Measurements from ENCODE around the gene FTCD. TPM values are rescaled to one million over a fixed set of nuclear protein-coding genes. Genes with fewer than 3 reads are reported as not detected.
"Not testable (repeated sequence)": the region's sequence is repeated elsewhere in the genome, so short reads cannot be mapped to it uniquely, and the experiment has no call there.

The FTCD gene
- total RNA-seq, 2 experiments from 2014 or later: 0.37 to 0.50 TPM

- ChIA-PET CTCF (no interaction called here), POLR2A (interaction anchor here (1.0 kb wide), 1 partner anchor 285 kb away, joined by 3 read pairs; no protein-coding TSS in a partner anchor)
- Mint-ChIP-seq H3K9me3 (ENCODE audit: insufficient read depth) (peaks cover 3% of the 10 kb centered on the region), H3K36me3 (ENCODE audit: low read depth) (no peaks in the 10 kb centered on the region), H3K27me3 (ENCODE audit: low read depth) (peaks cover 19% of the 10 kb centered on the region), H3K4me3 (no peak overlapping the region), H3K4me1 (ENCODE audit: low read depth) (peaks cover 13% of the 10 kb centered on the region), H3K27ac (no peak overlapping the region)
- no peak for ATAC-seq
- DNase-seq: no peak
Measured at GRCh38 chr21:46172863-46173528, 17.6 kb upstream of the FTCD start.

- Mint-ChIP-seq H3K4me1 (ENCODE audit: low read depth) (peaks cover 13% of the 10 kb centered on the region), H3K27ac (no peak overlapping the region), H3K27me3 (ENCODE audit: low read depth) (peaks cover 19% of the 10 kb centered on the region), H3K4me3 (no peak overlapping the region), H3K9me3 (ENCODE audit: insufficient read depth) (no peaks in the 10 kb centered on the region), H3K36me3 (ENCODE audit: low read depth) (no peaks in the 10 kb centered on the region)
- POLR2A ChIA-PET: interaction anchor here (1.0 kb wide), 1 partner anchor 285 kb away, joined by 3 read pairs; no protein-coding TSS in a partner anchor
- no peak for DNase-seq
- no peak for ATAC-seq
- CTCF ChIA-PET: no interaction called here
Measured at GRCh38 chr21:46171996-46172862, 16.9 kb upstream of the FTCD start.

GRCh38 chr21:46171585-46171984, 16.2 kb upstream of the FTCD start:
- H3K36me3 Mint-ChIP-seq (ENCODE audit: low read depth): no peaks in the 10 kb centered on the region
- no peak overlapping the region for H3K4me3 Mint-ChIP-seq
- H3K4me1 Mint-ChIP-seq (ENCODE audit: low read depth): peaks cover 13% of the 10 kb centered on the region
- H3K9me3 Mint-ChIP-seq (ENCODE audit: insufficient read depth): no peaks in the 10 kb centered on the region
- no peak overlapping the region for H3K27ac Mint-ChIP-seq
- ATAC-seq (no peak), DNase-seq (no peak)
- CTCF ChIA-PET: no interaction called here
- peaks cover 19% of the 10 kb centered on the region for H3K27me3 Mint-ChIP-seq (ENCODE audit: low read depth)
- POLR2A ChIA-PET: interaction anchor here (1.0 kb wide), 1 partner anchor 286 kb away, joined by 3 read pairs; no protein-coding TSS in a partner anchor

- H3K9me3 Mint-ChIP-seq (ENCODE audit: insufficient read depth); H3K4me3 Mint-ChIP-seq; CTCF ChIA-PET; ATAC-seq; H3K36me3 Mint-ChIP-seq (ENCODE audit: low read depth); POLR2A ChIA-PET: not testable (repeated sequence)
- H3K27ac Mint-ChIP-seq: peak overlapping the region; percentile 50
- peak; percentile 44 for DNase-seq
- peaks cover 13% of the 10 kb centered on the region for H3K4me1 Mint-ChIP-seq (ENCODE audit: low read depth)
- peaks cover 12% of the 10 kb centered on the region for H3K27me3 Mint-ChIP-seq (ENCODE audit: low read depth)
Measured at GRCh38 chr21:46170436-46171193, 15.2 kb upstream of the FTCD start.

- Mint-ChIP-seq H3K9me3 (ENCODE audit: insufficient read depth) (no peaks in the 10 kb centered on the region), H3K36me3 (ENCODE audit: low read depth) (no peaks in the 10 kb centered on the region), H3K27ac (peak overlapping the region; percentile 39), H3K4me3 (no peak overlapping the region), H3K4me1 (ENCODE audit: low read depth) (peaks cover 13% of the 10 kb centered on the region), H3K27me3 (ENCODE audit: low read depth) (no peaks in the 10 kb centered on the region)
- no peak for DNase-seq
- ChIA-PET POLR2A (no interaction called here), CTCF (interaction anchor here (0.8 kb wide), 1 partner anchor 15 kb away, joined by 3 read pairs; no protein-coding TSS in a partner anchor)
- peak; percentile 36 for ATAC-seq
Measured at GRCh38 chr21:46168659-46169386, 13.4 kb upstream of the FTCD start.

- no peaks in the 10 kb centered on the region for H3K9me3 Mint-ChIP-seq (ENCODE audit: insufficient read depth)
- DNase-seq: no peak
- H3K4me1 Mint-ChIP-seq (ENCODE audit: low read depth): peaks cover 10% of the 10 kb centered on the region
- no peaks in the 10 kb centered on the region for H3K27me3 Mint-ChIP-seq (ENCODE audit: low read depth)
- H3K36me3 Mint-ChIP-seq (ENCODE audit: low read depth): no peaks in the 10 kb centered on the region
- no peak for ATAC-seq
- ChIA-PET CTCF (interaction anchor here (0.8 kb wide), 1 partner anchor 15 kb away, joined by 3 read pairs; no protein-coding TSS in a partner anchor), POLR2A (no interaction called here)
- no peak overlapping the region for H3K4me3 Mint-ChIP-seq
- H3K27ac Mint-ChIP-seq: no peak overlapping the region
Measured at GRCh38 chr21:46168238-46168637, 12.9 kb upstream of the FTCD start.

- Mint-ChIP-seq H3K4me1 (ENCODE audit: low read depth) (no peaks in the 10 kb centered on the region), H3K36me3 (ENCODE audit: low read depth) (peaks cover 2% of the 10 kb centered on the region), H3K27ac (no peak overlapping the region), H3K4me3 (no peak overlapping the region), H3K9me3 (ENCODE audit: insufficient read depth) (no peaks in the 10 kb centered on the region), H3K27me3 (ENCODE audit: low read depth) (no peaks in the 10 kb centered on the region)
- DNase-seq (no peak), ATAC-seq (no peak)
- POLR2A ChIA-PET: no interaction called here
- CTCF ChIA-PET: no interaction called here
Measured at GRCh38 chr21:46165098-46165497, 9.7 kb upstream of the FTCD start.

- Mint-ChIP-seq H3K27me3 (ENCODE audit: low read depth) (no peaks in the 10 kb centered on the region), H3K9me3 (ENCODE audit: insufficient read depth) (no peaks in the 10 kb centered on the region), H3K36me3 (ENCODE audit: low read depth) (peaks cover 2% of the 10 kb centered on the region), H3K4me1 (ENCODE audit: low read depth) (no peaks in the 10 kb centered on the region), H3K27ac (no peak overlapping the region), H3K4me3 (no peak overlapping the region)
- ChIA-PET CTCF (no interaction called here), POLR2A (no interaction called here)
- no peak for ATAC-seq
- DNase-seq: no peak
Measured at GRCh38 chr21:46163380-46163779, 8.0 kb upstream of the FTCD start.

- ChIA-PET CTCF (no interaction called here), POLR2A (no interaction called here)
- no peaks in the 10 kb centered on the region for H3K4me1 Mint-ChIP-seq (ENCODE audit: low read depth)
- ATAC-seq (no peak), DNase-seq (no peak)
- no peaks in the 10 kb centered on the region for H3K9me3 Mint-ChIP-seq (ENCODE audit: insufficient read depth)
- H3K27ac Mint-ChIP-seq: no peak overlapping the region
- no peak overlapping the region for H3K4me3 Mint-ChIP-seq
- peaks cover 2% of the 10 kb centered on the region for H3K36me3 Mint-ChIP-seq (ENCODE audit: low read depth)
- H3K27me3 Mint-ChIP-seq (ENCODE audit: low read depth): no peaks in the 10 kb centered on the region
Measured at GRCh38 chr21:46161633-46162592, 6.5 kb upstream of the FTCD start.

- CTCF ChIA-PET: no interaction called here
Measured at GRCh38 chr21:46160907-46161632, 5.7 kb upstream of the FTCD start.

More at GRCh38 chr21:46160907-46161632, 5.7 kb upstream of the FTCD start:
- H3K36me3 Mint-ChIP-seq (ENCODE audit: low read depth): peaks cover 2% of the 10 kb centered on the region
- H3K27ac Mint-ChIP-seq: no peak overlapping the region
- POLR2A ChIA-PET: no interaction called here
- no peak overlapping the region for H3K4me3 Mint-ChIP-seq
- H3K9me3 Mint-ChIP-seq (ENCODE audit: insufficient read depth): no peaks in the 10 kb centered on the region
- H3K4me1 Mint-ChIP-seq (ENCODE audit: low read depth): no peaks in the 10 kb centered on the region
- no peaks in the 10 kb centered on the region for H3K27me3 Mint-ChIP-seq (ENCODE audit: low read depth)
- ATAC-seq (no peak), DNase-seq (no peak)

Data from activated CD8-positive, alpha-beta T cell treated with anti-CD3 and anti-CD28 coated beads, Interleukin-2, amount 10 ng/mL, durations not matched to agents 7 days and 5 days (primary cell).